ENCODE data around the gene CTNNBL1. TPM values are rescaled to one million over a fixed set of nuclear protein-coding genes. Genes with fewer than 3 reads are reported as not detected.

CTNNBL1 gene
- total and polyA plus RNA-seq, 7 donors: 26.7 to 44.0 (median 37.9) TPM

- no peak for DNase-seq
Observed at GRCh38 chr20:37913567-37914366, 219.9 kb downstream of the CTNNBL1 start.

GRCh38 chr20:37914367-37914671 lies 220.5 kb downstream of the CTNNBL1 start:
- no peak for ATAC-seq
- H3K4me3 ChIP-seq: no peak overlapping the region
- no peaks in the 10 kb centered on the region for H3K36me3 ChIP-seq (ENCODE audit: insufficient read depth in 1 of 2, low read depth in 1 of 2)
- intact Hi-C loops (cut with DNase I): no loop called here
- H3K9me3 ChIP-seq: no peaks in the 10 kb centered on the region
- 29 to 39% (median 37%) methylated on average over 5 of the region's 5 CpGs for WGBS, 3 donors
- no peak for DNase-seq
- peaks cover 0 to 90% (median 30%) of the 10 kb centered on the region in 3 donors for H3K27me3 ChIP-seq (ENCODE audit: insufficient read depth in 3 of 3, low read length in 2 of 3)
- no peaks in the 10 kb centered on the region for H3K4me1 ChIP-seq
- no peak overlapping the region for H3K27ac ChIP-seq
- no peak for TF ChIP-seq CTCF (IDR thresholded peaks at IDR 0.05)

More at GRCh38 chr20:37913567-37914366, 219.9 kb downstream of the CTNNBL1 start:
- WGBS, 3 donors: 56 to 62% (median 56%) methylated on average over 18 to 19 of the region's 19 CpGs
- Histone ChIP-seq H3K4me1 (no peaks in the 10 kb centered on the region), H3K27ac (no peak overlapping the region), H3K4me3 (no peak overlapping the region), H3K36me3 (ENCODE audit: insufficient read depth in 1 of 2, low read depth in 1 of 2) (no peaks in the 10 kb centered on the region), H3K9me3 (no peaks in the 10 kb centered on the region), H3K27me3 (ENCODE audit: insufficient read depth in 3 of 3, low read length in 2 of 3) (peaks cover 0 to 89% (median 30%) of the 10 kb centered on the region in 3 donors)
- ATAC-seq: no peak
- intact Hi-C loops (cut with DNase I): no loop called here
- no peak for TF ChIP-seq CTCF (IDR thresholded peaks at IDR 0.05)

DNA sequence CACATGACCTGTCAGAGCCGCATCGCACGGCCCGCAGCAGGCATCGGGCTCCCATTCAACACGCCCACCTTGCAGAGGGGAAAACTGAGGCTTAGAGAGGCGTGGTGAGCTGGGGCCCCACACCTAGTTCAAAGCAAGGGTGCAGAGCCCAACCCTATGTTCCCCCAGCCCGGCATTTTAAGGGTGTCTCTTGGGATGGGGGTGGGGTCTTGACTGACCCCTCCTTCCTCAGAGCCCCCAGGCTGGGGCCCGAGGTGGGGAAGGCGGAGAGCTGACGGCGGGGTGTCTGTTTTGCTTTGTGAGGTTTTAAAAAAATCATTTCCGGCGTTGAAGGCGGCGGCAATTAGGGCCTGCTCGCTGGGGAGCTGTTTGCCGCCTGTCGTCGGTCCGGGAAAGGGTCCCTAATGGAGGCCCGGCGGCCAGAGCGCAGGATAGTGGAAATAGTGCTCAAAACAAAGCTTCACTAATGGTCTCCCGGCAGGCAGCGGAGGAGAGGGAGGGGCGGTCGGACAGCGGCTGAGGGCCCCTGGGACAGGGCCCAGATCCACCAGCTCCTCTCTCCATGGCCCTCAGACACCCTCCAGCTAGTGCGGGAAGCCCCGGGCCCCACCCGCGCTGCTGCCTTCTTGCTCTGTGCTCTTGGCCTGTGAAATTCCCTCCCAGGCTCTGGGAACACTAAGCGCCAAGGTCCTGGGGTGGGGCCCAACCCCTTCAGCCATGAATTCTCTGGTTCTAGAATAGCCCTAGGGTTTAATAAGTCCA lies 221.0 kb downstream of the CTNNBL1 start:
- Histone ChIP-seq H3K27me3 (ENCODE audit: insufficient read depth in 3 of 3, low read length in 2 of 3) (peaks cover 0 to 89% (median 30%) of the 10 kb centered on the region in 3 donors), H3K4me3 (peak overlapping the region; percentile 13), H3K4me1 (no peaks in the 10 kb centered on the region), H3K36me3 (ENCODE audit: insufficient read depth in 1 of 2, low read depth in 1 of 2) (no peaks in the 10 kb centered on the region), H3K9me3 (no peaks in the 10 kb centered on the region), H3K27ac (no peak overlapping the region)
- peak in 2 of 4 donors; percentile 44 to 54 for ATAC-seq
- intact Hi-C loops (cut with DNase I): no loop called here
- no peak for DNase-seq
- no peak for TF ChIP-seq CTCF (IDR thresholded peaks at IDR 0.05)
- 8 to 10% (median 9%) methylated on average over 34 of the region's 34 CpGs for WGBS, 3 donors

DNA sequence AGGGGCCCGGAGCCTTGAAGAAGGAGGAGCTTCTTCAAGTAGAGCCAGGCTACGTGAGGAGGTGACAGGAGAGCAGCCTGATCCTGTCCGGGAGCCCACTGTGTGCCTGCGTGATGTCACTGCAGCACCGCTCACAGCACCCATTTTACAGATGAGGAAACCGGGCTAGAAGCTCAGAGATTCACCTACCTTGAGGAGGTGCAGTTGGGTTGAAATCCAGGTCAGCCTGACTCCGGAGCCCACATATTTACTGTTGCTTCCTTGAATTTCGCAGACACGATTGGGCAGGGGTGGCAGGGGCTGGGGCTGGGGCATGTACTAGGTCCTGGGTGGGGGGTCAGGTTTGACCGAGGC lies 221.6 kb downstream of the CTNNBL1 start:
- Histone ChIP-seq H3K9me3 (no peaks in the 10 kb centered on the region), H3K27ac (no peak overlapping the region), H3K36me3 (ENCODE audit: insufficient read depth in 1 of 2, low read depth in 1 of 2) (no peaks in the 10 kb centered on the region), H3K4me1 (no peaks in the 10 kb centered on the region), H3K4me3 (peak overlapping the region; percentile 13), H3K27me3 (ENCODE audit: insufficient read depth in 3 of 3, low read length in 2 of 3) (peaks cover 0 to 89% (median 30%) of the 10 kb centered on the region in 3 donors)
- ATAC-seq: no peak
- no peak for DNase-seq
- TF ChIP-seq CTCF (IDR thresholded peaks at IDR 0.05): no peak
- 45 to 54% (median 50%) methylated on average over 10 of the region's 10 CpGs for WGBS, 3 donors
- intact Hi-C loops (cut with DNase I): no loop called here
